GM19328 (cell line): ENCODE data around the gene SREBF2.
A peak's percentile ranks its signal among the peaks of the same experiment; 100 is the strongest.

ENCODE experiments used
- ATAC-seq: cut with Tn5 transposase; IDR thresholded peaks from one replicate; pipeline ENCODE4 v1.9.1; 2021; ENCODE audit warnings: mild to moderate bottlenecking, moderate library complexity; ENCODE audit not compliant: unreplicated experiment

Gene SREBF2

GRCh38 chr22:41832553-41833368, at the start of gene SREBF2:
Gene SREBF2, plus strand, starts transcription at chr22:41833105. Its CDS starts 166 bp downstream, at chr22:41833271.
- ATAC-seq, result peak; percentile 86

- ATAC-seq, result no peak
Observed at GRCh38 chr22:41787331-41787730, 45.6 kb upstream of the SREBF2 start.

- no peak for ATAC-seq
Observed at GRCh38 chr22:41793871-41794270, 39.0 kb upstream of the SREBF2 start.

GRCh38 chr22:41798736-41799135, 34.2 kb upstream of the SREBF2 start:
- ATAC-seq, result no peak

GRCh38 chr22:41799486-41800347, 33.2 kb upstream of the SREBF2 start:
- ATAC-seq, result peak; percentile 9

GRCh38 chr22:41800348-41801146, 32.4 kb upstream of the SREBF2 start, which contains the start of gene CCDC134:
Gene CCDC134, plus strand, starts transcription at chr22:41800679. Its CDS starts 8,212 bp downstream, at chr22:41808891.
- ATAC-seq, result peak; percentile 87

DNA sequence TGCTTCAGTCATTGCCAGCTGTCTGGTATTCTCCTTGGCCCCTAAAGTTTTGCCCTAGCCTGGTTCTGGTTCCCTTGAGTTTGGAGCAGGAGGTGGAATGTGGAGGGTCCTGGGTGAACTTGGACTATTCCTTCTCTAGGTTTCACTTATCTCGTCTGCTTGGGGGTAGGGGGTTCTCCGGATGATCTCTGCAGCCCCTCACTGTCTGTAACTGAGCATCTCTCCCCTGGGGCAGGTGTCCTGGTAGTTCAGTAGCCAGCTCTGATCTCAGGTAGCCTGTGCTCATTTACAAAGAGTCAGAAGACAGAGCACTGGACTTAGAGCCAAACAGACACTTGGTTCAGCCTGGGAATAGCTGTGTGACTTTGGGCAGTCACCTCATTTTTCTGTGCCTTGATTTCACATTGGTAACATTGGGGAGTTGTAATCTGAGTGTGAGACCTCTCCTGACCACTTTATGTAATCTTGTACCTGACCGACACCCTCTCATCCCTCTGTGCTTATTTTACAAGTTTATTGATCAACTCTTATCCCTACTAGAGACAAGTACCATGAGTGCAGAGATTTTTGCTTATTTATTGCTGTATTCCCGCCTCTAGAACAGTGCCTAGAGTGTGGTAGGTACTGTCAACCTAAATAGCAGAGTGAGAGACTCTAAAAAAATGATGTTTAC, 31.6 kb upstream of the SREBF2 start:
- no peak for ATAC-seq

DNA sequence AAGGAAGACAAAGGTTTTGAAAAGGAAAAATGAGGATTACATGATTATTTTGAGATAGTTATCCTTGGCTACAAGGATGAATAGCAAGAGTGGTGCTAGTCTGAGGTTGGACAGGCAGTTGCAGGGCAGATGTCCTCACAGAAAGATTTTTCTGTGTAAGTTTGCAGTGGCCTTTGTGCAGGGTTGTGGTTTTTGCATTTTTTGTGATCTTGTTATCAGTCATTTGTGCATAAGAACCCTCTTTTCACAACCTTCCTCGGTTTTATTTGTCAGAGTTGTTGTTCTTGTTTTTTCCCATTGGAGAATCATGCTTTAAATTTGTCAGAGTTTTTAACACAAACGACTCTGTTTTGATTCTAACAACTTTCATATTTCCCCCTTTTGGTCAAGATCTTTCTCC, 31.0 kb upstream of the SREBF2 start:
- ATAC-seq, result no peak

DNA sequence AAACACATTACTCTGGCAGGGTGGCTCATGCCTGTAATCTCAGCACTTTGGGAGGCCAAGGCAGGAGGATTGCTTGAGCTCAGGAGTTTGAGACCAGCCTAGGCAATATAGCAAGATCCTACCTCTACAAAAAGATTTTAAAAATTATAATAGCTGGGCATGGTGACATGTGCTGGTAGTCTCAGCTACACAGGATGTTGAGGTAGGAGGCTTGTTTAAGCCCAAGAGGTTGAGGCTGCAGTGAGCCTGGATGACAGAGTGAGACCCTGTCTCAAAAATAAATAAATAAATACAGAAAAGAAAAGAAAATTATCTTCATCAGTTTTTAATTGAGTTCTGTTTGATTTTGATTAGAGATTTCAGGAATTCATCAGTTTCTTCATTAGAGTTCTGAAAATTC, 27.3 kb upstream of the SREBF2 start:
- ATAC-seq, result no peak

DNA sequence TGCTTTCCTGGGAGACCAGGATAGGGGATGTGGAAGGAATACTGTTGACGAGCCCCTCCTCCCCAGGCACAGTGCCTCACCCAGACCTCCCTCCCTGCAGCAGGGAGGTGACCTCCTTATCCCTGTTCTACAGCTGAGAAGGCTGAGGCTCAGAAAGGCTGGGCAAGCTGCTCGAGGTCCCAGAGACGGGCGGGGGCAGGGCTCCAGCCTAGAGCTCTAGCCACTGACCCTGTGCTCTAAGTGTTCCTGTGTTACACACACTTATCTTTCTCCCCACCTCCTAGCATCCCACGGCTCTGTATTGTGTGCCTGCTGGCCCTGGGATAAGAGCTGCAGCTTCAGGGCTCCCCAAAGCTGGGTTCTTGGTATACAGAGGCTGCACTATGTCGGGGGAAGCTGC, 24.5 kb upstream of the SREBF2 start:
- ATAC-seq, result no peak

- no peak for ATAC-seq
Observed at GRCh38 chr22:41810022-41810421, 22.9 kb upstream of the SREBF2 start.

GRCh38 chr22:41812805-41813545, 19.9 kb upstream of the SREBF2 start:
- no peak for ATAC-seq

DNA sequence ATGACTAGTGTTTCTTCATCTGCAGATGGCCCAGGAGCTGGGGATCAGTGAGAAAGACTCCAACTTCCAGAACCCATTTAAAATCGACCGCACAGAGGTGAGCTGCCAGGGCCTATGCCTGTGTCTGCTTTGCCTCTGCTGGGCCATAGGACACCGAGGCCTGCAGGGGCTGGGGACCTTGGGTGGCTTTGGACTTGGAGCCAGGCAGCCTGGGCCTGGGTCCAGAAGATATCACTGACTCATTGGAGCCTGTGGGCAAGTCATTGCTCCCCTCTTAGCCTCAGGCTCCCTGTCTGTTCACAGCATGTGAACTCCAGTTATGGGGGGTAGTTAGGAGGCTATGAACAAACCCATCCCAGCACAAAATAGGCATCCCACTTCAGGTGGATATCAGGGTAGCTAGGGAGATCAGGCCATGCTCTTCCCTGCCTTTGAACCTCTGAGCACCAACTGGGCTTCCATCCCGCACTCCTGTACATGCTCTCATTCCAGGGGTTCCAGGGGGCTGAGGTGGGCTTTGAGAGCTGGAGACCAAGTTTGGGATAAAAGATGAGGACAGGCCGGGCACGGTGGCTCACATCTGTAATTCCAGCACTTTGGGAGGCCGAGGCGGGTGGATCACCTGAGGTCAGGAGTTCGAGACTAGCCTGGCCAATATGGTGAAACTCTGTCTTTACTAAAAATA, 19.0 kb upstream of the SREBF2 start:
- ATAC-seq, result no peak

GRCh38 chr22:41815716-41816115, 17.2 kb upstream of the SREBF2 start:
- no peak for ATAC-seq

DNA sequence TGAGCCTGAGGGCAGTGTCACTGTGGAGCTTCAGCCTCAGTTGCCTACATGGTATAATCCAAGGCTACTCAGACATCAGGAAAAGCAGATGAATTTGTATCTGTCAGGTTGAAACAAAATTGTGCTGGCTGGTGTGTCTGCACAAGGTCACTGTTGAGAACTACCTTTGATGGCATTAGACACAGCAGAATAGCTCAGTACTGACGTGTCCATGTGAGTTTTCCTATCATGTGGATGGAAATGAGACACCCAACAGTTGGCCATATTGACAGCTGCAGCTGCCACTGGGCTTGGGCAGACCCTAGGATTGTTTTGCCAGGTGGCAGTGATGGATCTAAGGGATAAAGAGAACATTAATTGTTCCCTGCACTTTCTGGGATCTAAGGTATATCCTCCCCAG, 16.7 kb upstream of the SREBF2 start:
- ATAC-seq, result no peak

DNA sequence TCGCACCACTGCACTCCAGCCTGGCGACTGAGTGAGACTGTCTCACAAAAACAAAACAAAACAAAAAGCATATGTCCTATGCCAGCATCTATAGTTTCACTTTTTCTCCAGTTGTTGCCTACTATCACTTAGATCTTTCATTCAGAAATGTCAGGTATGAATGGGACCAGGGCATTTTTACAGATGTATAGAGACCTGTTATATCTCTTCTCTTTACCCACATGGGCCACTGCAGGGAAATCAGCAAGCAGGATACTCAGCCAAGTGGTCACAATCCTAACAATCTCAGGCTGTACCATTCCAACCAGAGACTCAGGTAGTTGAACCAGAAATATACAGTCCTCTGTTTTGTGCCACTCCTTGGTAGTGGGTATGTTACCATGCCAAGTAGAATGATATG, 16.0 kb upstream of the SREBF2 start:
- ATAC-seq, result no peak

DNA sequence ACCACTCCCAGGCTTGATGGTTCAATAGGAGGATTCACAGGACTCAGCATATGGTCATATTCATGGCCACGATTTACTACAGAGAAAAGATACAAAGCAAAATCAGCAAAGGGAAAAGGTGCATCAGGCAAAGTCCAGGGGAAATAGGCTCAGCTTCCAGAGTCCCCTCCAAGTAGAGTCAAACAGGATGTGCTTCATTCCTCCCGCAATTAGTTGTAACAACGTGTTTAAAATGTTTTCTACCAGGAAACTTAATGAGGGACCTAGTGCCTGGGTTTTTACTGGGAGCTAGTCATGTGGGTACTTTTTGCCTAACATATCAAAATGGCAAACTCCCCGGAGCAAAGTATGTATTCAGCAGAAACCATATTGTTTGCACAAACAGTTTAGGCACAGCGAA, 14.9 kb upstream of the SREBF2 start:
- ATAC-seq, result no peak

DNA sequence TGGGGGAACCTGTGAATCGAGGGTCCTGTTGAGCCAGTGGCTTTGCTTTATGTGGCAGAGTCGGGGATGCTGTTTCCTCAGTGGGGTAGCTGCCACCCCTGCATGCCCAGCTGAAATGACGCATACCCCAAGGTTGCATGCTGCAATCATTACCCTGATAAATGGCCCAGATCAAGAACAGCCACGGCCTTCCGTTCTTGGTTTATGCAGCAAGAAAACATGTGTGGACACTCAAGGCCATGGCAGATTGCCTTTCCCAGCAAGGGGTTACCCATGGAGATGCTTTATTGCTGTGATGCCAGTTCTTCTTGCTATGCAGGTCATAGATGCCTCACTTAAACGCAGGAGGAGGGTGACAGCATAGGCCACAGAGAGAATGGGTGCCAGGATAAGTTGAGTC, 14.3 kb upstream of the SREBF2 start:
- ATAC-seq, result no peak

DNA sequence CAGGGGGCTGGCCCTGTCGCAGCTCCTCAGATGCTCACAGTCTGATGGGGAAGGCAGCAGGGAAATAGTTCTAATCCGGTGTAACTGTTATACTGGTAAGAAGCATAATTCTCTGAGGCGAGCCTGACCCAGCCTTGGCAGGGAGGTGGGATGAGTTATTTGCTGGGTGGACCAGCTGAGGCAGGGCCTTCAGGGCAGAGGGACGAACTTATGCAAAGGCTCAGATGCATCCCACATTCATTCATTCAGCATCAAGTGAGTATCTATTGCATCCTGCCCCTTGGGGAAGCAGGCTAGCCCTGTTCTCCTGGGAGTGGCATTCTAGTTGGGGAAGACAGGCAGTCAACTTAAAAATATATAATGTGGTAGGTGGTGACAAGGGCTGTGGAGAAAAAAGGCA, 13.6 kb upstream of the SREBF2 start:
- no peak for ATAC-seq
